Heart left ventricle (tissue), 16 donors: ENCODE data around the gene OR2J2. TPM values are rescaled to one million over a fixed set of nuclear protein-coding genes. Genes with fewer than 3 reads are reported as not detected.
"Not testable (repeated sequence)": the region's sequence is repeated elsewhere in the genome, so short reads cannot be mapped to it uniquely, and the experiment has no call there.

Source experiments
- ATAC-seq, 4 donors: fragments of 200-7000 bp; cut with Tn5 transposase; one replicate each; pipeline ENCODE4 v1.9.1; 2020 to 2022; ENCODE audit warnings: moderate library complexity in 4 of 4, mild to moderate bottlenecking in 3 of 4, moderate number of reproducible peaks in 1 of 4
- DNase-seq, 5 donors: peaks; one replicate each; pipeline ENCODE4 v3.0.0-alpha.2; 2020
- H3K27ac ChIP-seq, 12 donors: fragments of 200-600 bp; sonication (generic) in 4 of 12; one replicate each; pipeline versions ENCODE4 v1.5.0 to v1.8.0; 2016 to 2022; ENCODE audit warnings: mild to moderate bottlenecking in 2 of 12
- H3K27me3 ChIP-seq, 9 donors: fragments of 200-600 bp; sonication (generic) in 2 of 9; one replicate each; pipeline versions ENCODE4 v1.5.1 to v1.8.0; 2016 to 2022; ENCODE audit warnings: mild to moderate bottlenecking in 3 of 9
- H3K36me3 ChIP-seq, 9 donors: fragments of 200-600 bp; sonication (generic) in 2 of 9; one replicate each; pipeline versions ENCODE4 v1.5.0 to v1.8.0; 2018 to 2022; ENCODE audit warnings: mild to moderate bottlenecking in 2 of 9
- H3K4me1 ChIP-seq, 12 donors: fragments of 200-600 bp; sonication (generic) in 4 of 12; one replicate each; pipeline versions ENCODE4 v1.5.0 to v1.8.0; 2016 to 2022; ENCODE audit warnings: mild to moderate bottlenecking in 3 of 12
- H3K4me3 ChIP-seq, 12 donors: fragments of 200-600 bp; sonication (generic) in 4 of 12; one replicate each; pipeline versions ENCODE4 v1.5.0 to v1.8.0; 2017 to 2022; ENCODE audit warnings: mild to moderate bottlenecking in 9 of 12, moderate library complexity in 4 of 12
- H3K9me3 ChIP-seq, 12 donors: fragments of 200-600 bp; sonication (generic) in 4 of 12; one replicate each; pipeline versions ENCODE4 v1.5.0 to v1.8.0; 2016 to 2022; ENCODE audit warnings: mild to moderate bottlenecking in 1 of 12
- POLR2A ChIP-seq, 2 donors: fragments of 450-650 bp; IDR thresholded peaks; one replicate each; pipeline ENCODE4 v1.6.1; 2017; ENCODE audit warnings: antibody characterized with exemption in 2 of 2, mild to moderate bottlenecking in 2 of 2, moderate library complexity in 2 of 2
- WGBS, 4 donors: extraction: QIAGEN DNeasy Blood & Tissue Kit in 2 of 4; methylation state at CpG; one replicate each; pipeline versions ENCODE4 v1.1.5 to v1.1.7; 2013 to 2018; 5-methylcytosine and 5-hydroxymethylcytosine counted together
- intact Hi-C, 10 donors: fragments of 100-400 bp; cut with DNase I; formaldehyde crosslinking; loops; one replicate each; pipeline versions ENCODE4 v1.11.1 to v1.14.2; 2022
- polyA plus RNA-seq, 2 donors: library from polyadenylated mRNA; stranded (reverse); fragments of 200-250 nt; gene quantifications; one replicate each; pipeline ENCODE4 v1.2.3, GENCODE V29; 2013
- total RNA-seq, 9 donors: library from RNA; depleted of rRNA in 2 of 9; stranded (reverse); fragments of >200 nt in 2 of 9; fragmentation: NEBNext Ultra II Directional in 3 of 9; extraction: Animal tissue kit (Norgen Biotek cat#: 25700) in 3 of 9; gene quantifications; one replicate each; pipeline versions ENCODE4 v1.1.0 to v1.2.4, GENCODE V29; 2016 to 2023
- TF ChIP-seq, protein P1 (sequence below), 12 donors: fragments of 200-600 bp; sonication (generic) in 4 of 12; IDR thresholded peaks; one replicate each; pipeline versions ENCODE4 v1.5.0 to v1.8.0; 2018 to 2022; ENCODE audit warnings: antibody characterized with exemption in 12 of 12, mild to moderate bottlenecking in 5 of 12
- donor health status: ischemic (EF 13 %, LVEDD 7.1; RV severe dilation, severe dysfunction).
- donor health status: healthy with polysubstance abuse.
- donor health status: DM: no; HTN: yes; CAD: no.
- donor health status: DM: no; HTN: no; CAD: no.
- donor health status: ischemic (EF 25% LVEDD 6.9; RV normal size, moderate dysfunction).
- donor health status: ischemic (EF 25% LVEDD 5.7; RV mildly dilated, moderate dysfunction).
- donor health status: healthy.
- donor health status: DM: yes; HTN: yes; CAD: no.
- donor health status: ischemic (EF 35%, LVEDD 5.7; RV mildly dilated, moderate dysfunction).
- donor health status: nonischemic (EF 11% LVEDD 7.7; RV severe dilation, severe dysfunction).
- donor health status: DM: yes; HTN: yes; CAD: no.
- donor health status: PGD.
- donor health status: ischemic (EF 29% LVEDD 5.4; RV normal size, mild dysfunction).
- donor health status: nonischemic (EF 23%, LVEDD 6.1; RV moderate dilation, normal function).

Gene OR2J2
- total and polyA plus RNA-seq, 11 donors: not detected

DNA sequence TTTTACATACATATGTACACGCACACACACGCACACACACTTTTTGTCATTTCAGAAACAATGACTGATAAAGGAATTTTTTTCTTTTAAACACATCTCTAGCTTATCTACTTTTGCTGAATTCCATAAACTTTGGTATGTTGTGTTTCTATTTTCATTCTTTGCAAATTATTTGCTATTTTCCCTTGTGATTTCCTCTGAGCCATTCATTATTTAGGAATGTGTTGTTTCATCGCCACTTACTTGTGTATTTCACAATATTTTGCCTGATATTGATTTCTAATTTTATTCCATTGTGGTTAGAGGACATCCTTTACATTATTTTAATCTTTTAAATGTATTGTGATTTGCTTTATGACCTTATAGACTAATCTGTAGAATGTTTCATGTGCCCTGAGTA, 23.6 kb upstream of the OR2J2 start:
- Histone ChIP-seq H3K36me3 (no peaks in the 10 kb centered on the region), H3K9me3 (peaks cover 0 to 17% (median 2%) of the 10 kb centered on the region in 12 donors), H3K4me3 (no peak overlapping the region), H3K27ac (no peak overlapping the region), H3K4me1 (no peaks in the 10 kb centered on the region), H3K27me3 (no peaks in the 10 kb centered on the region)
- intact Hi-C loops: no loop called here
- 88 to 91% (median 90%) methylated on average over 3 of the region's 3 CpGs for WGBS, 4 donors
- DNase-seq: no peak
- no peak for ATAC-seq
- TF ChIP-seq, protein P1, sequence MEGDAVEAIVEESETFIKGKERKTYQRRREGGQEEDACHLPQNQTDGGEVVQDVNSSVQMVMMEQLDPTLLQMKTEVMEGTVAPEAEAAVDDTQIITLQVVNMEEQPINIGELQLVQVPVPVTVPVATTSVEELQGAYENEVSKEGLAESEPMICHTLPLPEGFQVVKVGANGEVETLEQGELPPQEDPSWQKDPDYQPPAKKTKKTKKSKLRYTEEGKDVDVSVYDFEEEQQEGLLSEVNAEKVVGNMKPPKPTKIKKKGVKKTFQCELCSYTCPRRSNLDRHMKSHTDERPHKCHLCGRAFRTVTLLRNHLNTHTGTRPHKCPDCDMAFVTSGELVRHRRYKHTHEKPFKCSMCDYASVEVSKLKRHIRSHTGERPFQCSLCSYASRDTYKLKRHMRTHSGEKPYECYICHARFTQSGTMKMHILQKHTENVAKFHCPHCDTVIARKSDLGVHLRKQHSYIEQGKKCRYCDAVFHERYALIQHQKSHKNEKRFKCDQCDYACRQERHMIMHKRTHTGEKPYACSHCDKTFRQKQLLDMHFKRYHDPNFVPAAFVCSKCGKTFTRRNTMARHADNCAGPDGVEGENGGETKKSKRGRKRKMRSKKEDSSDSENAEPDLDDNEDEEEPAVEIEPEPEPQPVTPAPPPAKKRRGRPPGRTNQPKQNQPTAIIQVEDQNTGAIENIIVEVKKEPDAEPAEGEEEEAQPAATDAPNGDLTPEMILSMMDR (IDR thresholded peaks at IDR 0.05): no peak
- TF ChIP-seq POLR2A (IDR thresholded peaks at IDR 0.05): no peak

- H3K9me3 ChIP-seq, H3K36me3 ChIP-seq, H3K27ac ChIP-seq, H3K27me3 ChIP-seq, H3K4me1 ChIP-seq, H3K4me3 ChIP-seq, DNase-seq, intact Hi-C loops, ATAC-seq: not testable (repeated sequence)
- 67 to 70% (median 69%) methylated on average over 3 of the region's 3 CpGs for WGBS, 4 donors
Measured at GRCh38 chr6:29149444-29149843, 21.3 kb upstream of the OR2J2 start.

- 50 to 68% (median 55%) methylated on average over 1 of the region's 1 CpG for WGBS, 4 donors
- H3K9me3 ChIP-seq: peaks cover 0 to 6% (median 0%) of the 10 kb centered on the region in 12 donors
- no peak overlapping the region for H3K4me3 ChIP-seq
- no peaks in the 10 kb centered on the region for H3K27me3 ChIP-seq
- DNase-seq: no peak
- H3K4me1 ChIP-seq: no peaks in the 10 kb centered on the region
- no peak for ATAC-seq
- intact Hi-C loops: no loop called here
- TF ChIP-seq, protein P1 (IDR thresholded peaks at IDR 0.05): no peak
- TF ChIP-seq POLR2A (IDR thresholded peaks at IDR 0.05): no peak
- H3K27ac ChIP-seq: no peak overlapping the region
- no peaks in the 10 kb centered on the region for H3K36me3 ChIP-seq
Measured at GRCh38 chr6:29153083-29153482, 17.6 kb upstream of the OR2J2 start.

DNA sequence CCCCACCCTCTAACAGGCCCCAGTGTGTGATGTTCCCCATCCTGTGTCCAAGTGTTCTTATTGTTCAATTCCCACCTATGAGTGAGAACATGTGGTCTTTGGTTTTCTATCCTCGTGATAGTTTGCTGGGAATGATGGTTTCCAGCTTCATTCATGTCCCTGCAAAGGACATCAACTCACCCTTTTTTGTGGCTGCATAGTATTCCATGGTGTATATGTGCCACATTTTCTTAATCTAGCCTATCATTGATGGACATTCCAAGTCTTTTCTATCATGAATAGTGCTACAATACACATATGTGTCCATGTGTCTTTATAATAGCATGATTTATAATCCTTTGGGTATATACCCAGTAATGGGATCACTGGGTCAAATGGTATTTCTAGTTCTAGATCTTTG, 15.5 kb upstream of the OR2J2 start:
- H3K4me1 ChIP-seq, H3K9me3 ChIP-seq, DNase-seq, ATAC-seq, H3K36me3 ChIP-seq, H3K27ac ChIP-seq, intact Hi-C loops, H3K27me3 ChIP-seq, H3K4me3 ChIP-seq: not testable (repeated sequence)
- WGBS, 4 donors: 30 to 33% (median 32%) methylated on average over 1 of the region's 1 CpG

DNA sequence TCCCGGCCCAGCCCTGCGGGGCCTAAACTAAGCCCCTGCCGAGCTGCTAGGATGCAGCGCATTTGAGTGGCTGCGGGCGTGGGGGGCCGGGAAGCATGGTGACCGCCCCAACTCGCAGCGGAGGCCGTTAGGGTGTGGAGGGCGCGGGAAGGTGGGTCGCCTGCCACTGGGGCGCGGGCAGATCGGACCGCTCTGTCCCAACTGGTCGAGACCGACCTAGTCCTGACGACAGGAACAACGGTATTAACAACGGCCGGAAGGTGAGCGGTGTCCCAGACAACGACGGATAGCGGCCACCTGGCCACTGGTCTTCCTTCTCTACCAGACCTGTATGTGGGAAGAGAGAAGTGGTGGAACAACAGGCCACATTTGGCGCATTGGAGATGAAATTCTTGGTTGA, 10.8 kb upstream of the OR2J2 start:
- H3K27ac ChIP-seq, H3K36me3 ChIP-seq, intact Hi-C loops, ATAC-seq, DNase-seq, H3K4me3 ChIP-seq, H3K27me3 ChIP-seq, H3K4me1 ChIP-seq, H3K9me3 ChIP-seq: not testable (repeated sequence)
- 83 to 97% (median 91%) methylated on average over 11 to 25 of the region's 29 CpGs for WGBS, 4 donors

DNA sequence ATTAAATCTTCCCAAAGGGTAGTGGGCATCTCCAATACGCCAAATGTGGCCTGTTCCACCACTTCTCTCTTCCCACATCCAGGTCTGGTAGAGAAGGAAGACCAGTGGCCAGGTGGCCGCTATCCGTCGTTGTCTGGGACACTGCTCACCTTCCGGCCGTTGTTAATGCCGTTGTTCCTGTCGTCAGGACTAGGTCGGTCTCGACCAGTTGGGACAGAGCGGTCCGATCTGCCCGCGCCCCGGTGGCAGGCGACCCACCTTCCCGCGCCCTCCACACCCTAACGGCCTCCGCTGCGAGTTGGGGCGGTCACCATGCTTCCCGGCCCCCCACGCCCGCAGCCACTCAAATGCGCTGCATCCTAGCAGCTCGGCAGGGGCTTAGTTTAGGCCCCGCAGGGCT, 5.1 kb upstream of the OR2J2 start:
- H3K27me3 ChIP-seq, DNase-seq, intact Hi-C loops, H3K27ac ChIP-seq, ATAC-seq, H3K4me1 ChIP-seq, H3K36me3 ChIP-seq, H3K4me3 ChIP-seq, H3K9me3 ChIP-seq: not testable (repeated sequence)
- WGBS, 4 donors: 89 to 94% (median 93%) methylated on average over 10 to 24 of the region's 28 CpGs
